ENCODE data around the gene NCOA1.

DNA sequence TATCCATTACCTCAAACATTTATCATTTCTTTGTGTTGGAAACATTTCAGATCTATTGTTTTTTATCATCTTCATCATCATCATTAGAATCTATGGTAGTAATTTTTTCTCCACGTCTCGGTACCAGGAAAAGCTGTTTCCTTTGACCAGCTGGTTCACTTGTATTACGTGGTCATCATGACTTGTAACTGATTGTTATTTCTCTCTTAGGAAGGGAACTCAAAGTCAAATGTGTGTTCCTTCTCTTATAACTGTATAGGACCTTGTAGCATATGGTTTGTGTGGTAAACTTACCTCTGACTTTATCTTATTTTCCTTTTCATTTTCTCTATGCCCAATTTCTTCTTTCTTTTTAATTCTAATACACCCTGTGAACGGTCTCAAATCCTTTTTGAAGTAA, 16.5 kb downstream of the NCOA1 start:
- TF ChIP-seq, protein P1, sequence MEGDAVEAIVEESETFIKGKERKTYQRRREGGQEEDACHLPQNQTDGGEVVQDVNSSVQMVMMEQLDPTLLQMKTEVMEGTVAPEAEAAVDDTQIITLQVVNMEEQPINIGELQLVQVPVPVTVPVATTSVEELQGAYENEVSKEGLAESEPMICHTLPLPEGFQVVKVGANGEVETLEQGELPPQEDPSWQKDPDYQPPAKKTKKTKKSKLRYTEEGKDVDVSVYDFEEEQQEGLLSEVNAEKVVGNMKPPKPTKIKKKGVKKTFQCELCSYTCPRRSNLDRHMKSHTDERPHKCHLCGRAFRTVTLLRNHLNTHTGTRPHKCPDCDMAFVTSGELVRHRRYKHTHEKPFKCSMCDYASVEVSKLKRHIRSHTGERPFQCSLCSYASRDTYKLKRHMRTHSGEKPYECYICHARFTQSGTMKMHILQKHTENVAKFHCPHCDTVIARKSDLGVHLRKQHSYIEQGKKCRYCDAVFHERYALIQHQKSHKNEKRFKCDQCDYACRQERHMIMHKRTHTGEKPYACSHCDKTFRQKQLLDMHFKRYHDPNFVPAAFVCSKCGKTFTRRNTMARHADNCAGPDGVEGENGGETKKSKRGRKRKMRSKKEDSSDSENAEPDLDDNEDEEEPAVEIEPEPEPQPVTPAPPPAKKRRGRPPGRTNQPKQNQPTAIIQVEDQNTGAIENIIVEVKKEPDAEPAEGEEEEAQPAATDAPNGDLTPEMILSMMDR (IDR thresholded peaks at IDR 0.05) = no peak
- TF ChIP-seq POLR2A (IDR thresholded peaks at IDR 0.05) = no peak
